Measurements from ENCODE around the gene DIP2B.
"Not testable (repeated sequence)": the region's sequence is repeated elsewhere in the genome, so short reads cannot be mapped to it uniquely, and the experiment has no call there.

Gene DIP2B

GRCh38 chr12:50751948-50752721 is 247.3 kb downstream of the DIP2B start:
- no peak for DNase-seq (ENCODE audit: low read depth)
- TF ChIP-seq CTCF (IDR thresholded peaks at IDR 0.05; ENCODE audit: low read length, missing control alignments) = no peak
- no peak overlapping the region for H3K4me3 ChIP-seq (replicated peaks; ENCODE audit: low read depth, low read length)

- TF ChIP-seq CTCF (IDR thresholded peaks at IDR 0.05; ENCODE audit: low read length, missing control alignments) = no peak
- H3K4me3 ChIP-seq (replicated peaks; ENCODE audit: low read depth, low read length) = no peak overlapping the region
- no peak for DNase-seq (ENCODE audit: low read depth)
Measured at GRCh38 chr12:50753232-50753769, 248.5 kb downstream of the DIP2B start.

GRCh38 chr12:50763639-50764285 is 259.0 kb downstream of the DIP2B start, which contains the start of gene ATF1:
ATF1 (plus strand) TSS chr12:50764101; CDS start chr12:50780146, 16,045 bp downstream.
- H3K4me3 ChIP-seq (replicated peaks; ENCODE audit: low read depth, low read length) = peak within 1 kb of the TSS; percentile 89
- DNase-seq (ENCODE audit: low read depth) = peak; percentile 94
- TF ChIP-seq CTCF (IDR thresholded peaks at IDR 0.05; ENCODE audit: low read length, missing control alignments) = no peak

- H3K4me3 ChIP-seq (replicated peaks; ENCODE audit: low read depth, low read length) = peak overlapping the region; percentile 89
- DNase-seq (ENCODE audit: low read depth) = peak; percentile 56
- no peak for TF ChIP-seq CTCF (IDR thresholded peaks at IDR 0.05; ENCODE audit: low read length, missing control alignments)
Measured at GRCh38 chr12:50764286-50765094, 259.7 kb downstream of the DIP2B start.

GRCh38 chr12:50765095-50765911 is 260.5 kb downstream of the DIP2B start:
- peak; percentile 66 for TF ChIP-seq CTCF (IDR thresholded peaks at IDR 0.05; ENCODE audit: low read length, missing control alignments)

GRCh38 chr12:50768391-50768790 is 263.6 kb downstream of the DIP2B start:
- no peak overlapping the region for H3K4me3 ChIP-seq (replicated peaks; ENCODE audit: low read depth, low read length)
- TF ChIP-seq CTCF (IDR thresholded peaks at IDR 0.05; ENCODE audit: low read length, missing control alignments) = no peak
- no peak for DNase-seq (ENCODE audit: low read depth)

More at GRCh38 chr12:50765095-50765911, 260.5 kb downstream of the DIP2B start:
- H3K4me3 ChIP-seq (replicated peaks; ENCODE audit: low read depth, low read length) = peak overlapping the region; percentile 89
- DNase-seq (ENCODE audit: low read depth) = peak; percentile 58

GRCh38 chr12:50768813-50769212 is 264.0 kb downstream of the DIP2B start:
- not testable (repeated sequence) for DNase-seq (ENCODE audit: low read depth); H3K4me3 ChIP-seq (replicated peaks; ENCODE audit: low read depth, low read length)
